NCI-H748 treated with DMSO at 0.1 percent for 48 hours (cell line): ENCODE results near the gene FAM219A.

ENCODE experiments used
- DNase-seq: peaks from one replicate; lab custom pipeline; 2025; lab: John Stamatoyannopoulos, UW

Gene FAM219A

DNA sequence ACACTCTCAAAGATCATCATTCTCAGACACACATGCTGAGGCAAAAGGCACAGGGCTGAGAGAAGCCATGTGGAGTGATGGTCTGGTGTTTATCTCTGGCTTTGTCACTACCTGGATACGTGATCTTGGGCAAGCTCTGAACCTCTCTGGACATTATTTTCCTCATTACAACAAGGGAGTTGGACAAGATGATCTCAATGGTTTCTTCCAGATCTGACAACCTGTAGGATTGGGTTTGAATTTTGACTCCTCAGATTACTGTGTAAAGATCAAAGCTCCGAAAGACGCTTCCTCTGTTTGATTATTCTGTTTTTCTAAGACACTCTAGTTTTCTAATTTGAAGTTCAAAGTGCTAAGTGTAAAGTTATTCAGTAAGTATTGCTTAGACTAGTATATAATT lies 109.0 kb downstream of the FAM219A start:
- DNase-seq: no peak
